GM12873 (cell line): ENCODE results near the gene ITPKB.

ENCODE experiments used
- CTCF ChIP-seq: IDR thresholded peaks from 2 replicates; pipeline ENCODE4 v1.5.1; 2012; ENCODE audit warnings: low read depth, mild to moderate bottlenecking, moderate library complexity, low read length, control low read depth; ENCODE audit not compliant: insufficient read depth; ENCODE audit errors: missing control alignments

Gene ITPKB

DNA sequence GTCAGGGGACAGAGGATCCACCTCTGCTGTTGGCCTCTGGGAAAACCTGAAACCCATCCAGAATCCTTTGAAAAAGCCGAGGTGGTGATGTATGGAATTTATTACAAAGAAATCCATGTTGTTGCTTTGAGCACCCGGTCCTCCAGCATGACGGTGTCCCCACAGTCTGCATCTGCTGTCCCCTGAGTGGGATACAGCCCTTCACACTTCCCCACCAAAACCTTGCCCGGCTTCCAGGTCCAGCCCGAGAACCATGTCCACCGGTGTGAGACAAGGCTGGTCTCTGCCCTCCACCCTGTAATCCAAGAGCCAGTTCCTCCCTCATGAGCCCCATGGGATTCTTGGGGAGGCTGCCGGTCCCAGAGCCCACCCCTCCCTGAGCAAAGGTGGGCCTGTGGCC, 120.1 kb downstream of the ITPKB start:
- no peak for TF ChIP-seq CTCF

GRCh38 chr1:226618380-226618779, 120.7 kb downstream of the ITPKB start:
- TF ChIP-seq CTCF: no peak

DNA sequence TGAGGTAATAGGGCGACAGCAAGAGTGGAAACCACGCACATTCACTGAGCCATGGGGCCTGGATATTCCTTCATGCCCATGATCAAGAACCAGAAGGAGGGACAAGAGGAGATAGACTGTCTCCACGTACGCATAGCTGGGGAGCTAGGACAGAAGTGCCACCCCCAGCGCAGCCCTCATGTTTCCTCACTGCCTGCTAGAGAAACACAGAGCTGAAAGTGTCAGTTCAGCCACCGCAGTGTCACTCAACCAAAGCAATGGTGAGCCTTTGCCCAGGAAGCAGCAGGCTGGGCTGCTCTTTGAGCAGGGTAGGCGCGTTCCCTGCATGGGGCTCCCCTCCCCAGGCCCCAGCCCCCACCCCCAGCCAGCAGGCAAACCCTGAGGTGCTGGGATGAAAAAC, 122.0 kb downstream of the ITPKB start:
- TF ChIP-seq CTCF: no peak

DNA sequence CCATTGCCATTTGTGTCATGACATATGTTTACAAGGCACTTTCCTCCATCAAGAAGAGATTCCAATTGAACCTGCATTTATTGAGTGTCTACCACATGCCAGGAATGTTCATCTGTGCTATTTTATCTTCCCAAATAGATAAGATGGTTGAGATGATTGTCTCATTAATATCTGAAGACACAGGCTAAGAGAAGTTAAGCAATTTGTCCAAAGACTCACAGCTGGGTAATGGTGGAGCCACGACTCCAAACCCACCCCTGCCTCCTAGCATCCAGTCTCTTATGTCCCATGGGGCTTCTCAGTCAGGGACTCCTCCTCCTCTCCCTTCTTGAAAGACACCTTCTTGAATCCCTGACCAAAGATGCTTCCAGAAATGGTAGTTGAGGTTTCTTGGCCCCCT, 122.4 kb downstream of the ITPKB start:
- no peak for TF ChIP-seq CTCF

GRCh38 chr1:226615876-226616275, 123.2 kb downstream of the ITPKB start:
- no peak for TF ChIP-seq CTCF

DNA sequence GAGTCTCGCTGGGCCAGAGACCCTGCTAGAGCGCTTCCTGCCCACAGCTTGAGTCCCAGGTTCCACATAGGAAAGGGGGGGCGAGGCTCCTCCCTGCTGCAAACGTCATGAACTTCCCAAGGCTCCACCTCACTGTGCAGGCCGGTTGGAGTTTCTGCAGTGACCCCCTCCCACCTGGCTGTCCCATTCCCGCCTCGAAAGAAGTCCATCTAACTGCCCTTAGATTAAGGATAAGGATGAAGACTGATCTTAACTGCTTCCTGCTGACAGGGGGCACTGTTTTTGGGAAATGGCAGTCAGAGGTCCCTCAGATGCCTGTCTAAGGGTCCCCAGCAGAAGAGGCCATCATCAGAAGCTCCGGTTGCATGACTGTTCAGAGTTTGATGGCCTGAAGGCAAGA, 127.8 kb downstream of the ITPKB start:
- TF ChIP-seq CTCF: peak; percentile 14

- no peak for TF ChIP-seq CTCF
These were observed 128.4 kb downstream of the ITPKB start for GRCh38 chr1:226610671-226611070.

- TF ChIP-seq CTCF: no peak
These were observed 129.1 kb downstream of the ITPKB start for GRCh38 chr1:226609836-226610455.
